ENCODE data around the gene FREM1. TPM values are rescaled to one million over a fixed set of nuclear protein-coding genes. Genes with fewer than 3 reads are reported as not detected.

The FREM1 gene
- total RNA-seq, 1 experiment from 2014 or later, result 0.17 TPM

DNA sequence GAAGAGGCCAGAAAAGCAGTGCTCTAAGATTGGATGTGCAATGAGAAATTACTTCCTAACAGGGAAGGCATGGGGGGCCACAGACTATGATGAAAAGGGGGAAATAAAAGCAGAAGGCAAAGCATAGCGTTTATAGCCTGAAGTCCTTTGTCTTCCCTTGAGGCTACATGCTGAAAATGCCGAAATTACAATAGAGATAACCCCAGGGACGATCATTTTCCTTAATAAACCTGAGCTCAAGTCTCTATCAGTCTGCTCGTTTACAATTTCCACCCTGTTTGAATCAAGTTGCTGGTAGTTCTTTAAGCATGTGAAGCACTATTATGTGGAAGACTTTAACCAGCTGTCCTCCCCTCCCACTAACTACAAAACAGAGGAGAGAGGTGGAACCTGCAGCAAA lies 60.4 kb downstream of the FREM1 start:
- H3K27me3 ChIP-seq (ENCODE audit: insufficient read depth, low read depth), result no peaks in the 10 kb centered on the region
- DNase-seq, result no peak

DNA sequence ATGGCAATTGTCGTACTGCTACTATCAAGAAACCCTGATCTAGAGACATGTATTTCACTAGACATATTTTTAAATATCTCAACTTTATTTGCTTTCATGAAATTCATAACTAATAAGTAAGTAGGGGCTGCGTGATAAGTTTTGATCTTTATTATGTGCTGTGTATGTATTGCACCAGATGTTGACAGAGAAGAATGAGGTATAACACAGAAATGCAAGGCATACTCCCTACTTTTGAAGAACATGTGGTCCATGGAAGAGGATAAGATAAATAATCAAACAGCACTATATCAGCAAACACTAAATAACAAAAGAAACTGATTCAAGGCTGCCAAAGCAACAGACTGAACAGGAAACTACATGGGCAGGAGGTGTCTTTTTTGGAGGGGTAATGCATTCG lies 60.9 kb downstream of the FREM1 start:
- Histone ChIP-seq H3K4me3 (no peak overlapping the region), H3K9me3 (ENCODE audit: insufficient read depth, low read depth) (no peaks in the 10 kb centered on the region), H3F3A (ENCODE audit: insufficient read depth, low read depth) (no peaks in the 10 kb centered on the region), H3K27me3 (ENCODE audit: insufficient read depth, low read depth) (no peaks in the 10 kb centered on the region), H3K4me1 (replicated peaks; ENCODE audit: insufficient read depth) (no peaks in the 10 kb centered on the region), H3K27ac (no peak overlapping the region), H4K20me1 (ENCODE audit: insufficient read depth) (no peaks in the 10 kb centered on the region), H3K79me2 (ENCODE audit: low read depth) (no peaks in the 10 kb centered on the region), H3K36me3 (ENCODE audit: low read depth) (no peaks in the 10 kb centered on the region), H2AFZ (no peak overlapping the region), H3K4me2 (no peak overlapping the region), H3K9me2 (ENCODE audit: insufficient read depth) (no peaks in the 10 kb centered on the region)
- intact Hi-C loops (cut with micrococcal nuclease; ENCODE audit: unreplicated experiment), result no loop called here
- POLR2A ChIA-PET (ENCODE audit: unreplicated experiment), result no interaction called here
- CTCF ChIA-PET, result no interaction called here
- BruUV-seq (replicated peaks), result no TSS peak
- DNase-seq, result no peak
- TF ChIP-seq EZH2 (IDR thresholded peaks at IDR 0.05; ENCODE audit: low read depth), result no peak
- TF ChIP-seq, protein P1, sequence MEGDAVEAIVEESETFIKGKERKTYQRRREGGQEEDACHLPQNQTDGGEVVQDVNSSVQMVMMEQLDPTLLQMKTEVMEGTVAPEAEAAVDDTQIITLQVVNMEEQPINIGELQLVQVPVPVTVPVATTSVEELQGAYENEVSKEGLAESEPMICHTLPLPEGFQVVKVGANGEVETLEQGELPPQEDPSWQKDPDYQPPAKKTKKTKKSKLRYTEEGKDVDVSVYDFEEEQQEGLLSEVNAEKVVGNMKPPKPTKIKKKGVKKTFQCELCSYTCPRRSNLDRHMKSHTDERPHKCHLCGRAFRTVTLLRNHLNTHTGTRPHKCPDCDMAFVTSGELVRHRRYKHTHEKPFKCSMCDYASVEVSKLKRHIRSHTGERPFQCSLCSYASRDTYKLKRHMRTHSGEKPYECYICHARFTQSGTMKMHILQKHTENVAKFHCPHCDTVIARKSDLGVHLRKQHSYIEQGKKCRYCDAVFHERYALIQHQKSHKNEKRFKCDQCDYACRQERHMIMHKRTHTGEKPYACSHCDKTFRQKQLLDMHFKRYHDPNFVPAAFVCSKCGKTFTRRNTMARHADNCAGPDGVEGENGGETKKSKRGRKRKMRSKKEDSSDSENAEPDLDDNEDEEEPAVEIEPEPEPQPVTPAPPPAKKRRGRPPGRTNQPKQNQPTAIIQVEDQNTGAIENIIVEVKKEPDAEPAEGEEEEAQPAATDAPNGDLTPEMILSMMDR (conservative IDR thresholded peaks at IDR 0.05), result no peak

More for the DNA sequence above, 60.4 kb downstream of the FREM1 start:
- Histone ChIP-seq H3K27ac (no peak overlapping the region), H3K4me3 (no peak overlapping the region), H3K9me3 (ENCODE audit: insufficient read depth, low read depth) (no peaks in the 10 kb centered on the region), H3K4me2 (no peak overlapping the region), H2AFZ (no peak overlapping the region), H3K4me1 (replicated peaks; ENCODE audit: insufficient read depth) (no peaks in the 10 kb centered on the region), H3K36me3 (ENCODE audit: low read depth) (no peaks in the 10 kb centered on the region), H3F3A (ENCODE audit: insufficient read depth, low read depth) (no peaks in the 10 kb centered on the region), H4K20me1 (ENCODE audit: insufficient read depth) (no peaks in the 10 kb centered on the region), H3K9me2 (ENCODE audit: insufficient read depth) (no peaks in the 10 kb centered on the region), H3K79me2 (ENCODE audit: low read depth) (no peaks in the 10 kb centered on the region)
- ChIA-PET POLR2A (ENCODE audit: unreplicated experiment) (no interaction called here), CTCF (no interaction called here)
- BruUV-seq (replicated peaks), result no TSS peak
- TF ChIP-seq, protein P1 (conservative IDR thresholded peaks at IDR 0.05), result no peak
- no peak for TF ChIP-seq EZH2 (IDR thresholded peaks at IDR 0.05; ENCODE audit: low read depth)
- intact Hi-C loops (cut with micrococcal nuclease; ENCODE audit: unreplicated experiment), result no loop called here

DNA sequence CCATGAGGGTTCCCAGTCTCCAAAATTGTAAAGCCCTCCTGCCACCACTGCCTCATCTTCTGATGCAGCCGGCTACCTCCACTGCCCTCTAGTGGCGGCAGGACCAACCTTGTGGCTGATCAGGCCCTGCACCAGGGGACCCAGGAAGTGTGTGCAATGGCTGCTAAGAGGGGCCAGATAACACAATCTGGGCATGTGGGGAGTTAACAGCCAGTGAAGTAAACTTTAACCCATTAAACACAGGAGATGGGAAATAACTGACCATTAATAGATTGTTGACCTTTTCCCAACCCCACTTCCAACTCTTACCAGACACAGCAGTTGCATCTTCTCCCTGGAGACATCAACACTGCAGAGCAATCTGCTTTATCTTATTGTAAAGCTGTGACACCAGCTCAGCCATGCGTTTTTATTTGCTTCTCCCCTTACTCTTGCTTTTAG lies 63.3 kb downstream of the FREM1 start:
- POLR2A ChIA-PET (ENCODE audit: unreplicated experiment), result no interaction called here

More for the DNA sequence above, 63.3 kb downstream of the FREM1 start:
- Histone ChIP-seq H4K20me1 (ENCODE audit: insufficient read depth) (no peaks in the 10 kb centered on the region), H3K9me2 (ENCODE audit: insufficient read depth) (no peaks in the 10 kb centered on the region), H2AFZ (no peak overlapping the region), H3K4me2 (no peak overlapping the region), H3K79me2 (ENCODE audit: low read depth) (no peaks in the 10 kb centered on the region), H3K4me3 (no peak overlapping the region), H3F3A (ENCODE audit: insufficient read depth, low read depth) (no peaks in the 10 kb centered on the region), H3K9me3 (ENCODE audit: insufficient read depth, low read depth) (no peaks in the 10 kb centered on the region), H3K27me3 (ENCODE audit: insufficient read depth, low read depth) (no peaks in the 10 kb centered on the region), H3K4me1 (replicated peaks; ENCODE audit: insufficient read depth) (no peaks in the 10 kb centered on the region), H3K36me3 (ENCODE audit: low read depth) (no peaks in the 10 kb centered on the region), H3K27ac (no peak overlapping the region)
- CTCF ChIA-PET, result no interaction called here
- BruUV-seq (replicated peaks), result no TSS peak
- intact Hi-C loops (cut with micrococcal nuclease; ENCODE audit: unreplicated experiment), result no loop called here
- DNase-seq, result peak in 1 of 2 experiments; percentile 46
- TF ChIP-seq, protein P1 (conservative IDR thresholded peaks at IDR 0.05), result peak; percentile 73
- TF ChIP-seq EZH2 (IDR thresholded peaks at IDR 0.05; ENCODE audit: low read depth), result no peak
